Activated CD4-positive, alpha-beta memory T cell treated with anti-CD3 and anti-CD28 coated beads for 36 hours (primary cell): Measurements from ENCODE around the gene ATP5IF1. TPM values are rescaled to one million over a fixed set of nuclear protein-coding genes. Genes with fewer than 3 reads are reported as not detected.

ENCODE experiments used
- CTCF ChIA-PET: fragments of 350-600 bp; sonication (Branson Sonifier 250); formaldehyde crosslinking; loops from one replicate; lab custom pipeline; 2021; ENCODE audit warnings: antibody characterized with exemption, inconsistent platforms; lab: Charles Lee
- POLR2A ChIA-PET: fragments of 350-600 bp; sonication (Branson Sonifier 250); formaldehyde crosslinking; loops from one replicate; lab custom pipeline; 2021; ENCODE audit warnings: antibody characterized with exemption; lab: Charles Lee
- DNase-seq: peaks from one replicate; pipeline ENCODE4 v3.0.0-alpha.2; 2020
- H3K27ac Mint-ChIP-seq: one replicate; pipeline ENCODE4 v1.8.0; 2021; ENCODE audit warnings: mixed read lengths
- H3K27me3 Mint-ChIP-seq: one replicate; pipeline ENCODE4 v1.8.0; 2021; ENCODE audit warnings: mixed read lengths
- H3K36me3 Mint-ChIP-seq: one replicate; pipeline ENCODE4 v1.8.0; 2021; ENCODE audit warnings: mixed read lengths
- H3K4me1 Mint-ChIP-seq: one replicate; pipeline ENCODE4 v1.8.0; 2021; ENCODE audit warnings: low read depth, mixed read lengths
- H3K4me3 Mint-ChIP-seq: one replicate; pipeline ENCODE4 v1.8.0; 2021; ENCODE audit warnings: mild to moderate bottlenecking, mixed read lengths
- H3K9me3 Mint-ChIP-seq: one replicate; pipeline ENCODE4 v1.8.0; 2021; ENCODE audit warnings: mixed read lengths
- intact Hi-C: fragments of 100-400 bp; cut with micrococcal nuclease; formaldehyde crosslinking; loops from one replicate; pipeline ENCODE4 v1.15.1; 2023
- total RNA-seq, 2 experiments: library from RNA; stranded (reverse); gene quantifications; one replicate each; pipeline ENCODE4 v1.2.3, GENCODE V29; 2021

ATP5IF1 gene
- total RNA-seq, 2 experiments from 2014 or later: 174 to 181 TPM

GRCh38 chr1:28239004-28239403 lies 3.1 kb downstream of the ATP5IF1 start:
- ChIA-PET CTCF (no interaction called here), POLR2A (no interaction called here)

GRCh38 chr1:28240024-28240423 lies 4.1 kb downstream of the ATP5IF1 start:
- no peak overlapping the region for H3K4me3 Mint-ChIP-seq
- no peaks in the 10 kb centered on the region for H3K27me3 Mint-ChIP-seq
- ChIA-PET POLR2A (no interaction called here), CTCF (interaction anchor here (1.1 kb wide), 1 partner anchor 119 kb away, joined by 3 read pairs; no protein-coding TSS in a partner anchor)
- no peaks in the 10 kb centered on the region for H3K9me3 Mint-ChIP-seq
- no peak overlapping the region for H3K27ac Mint-ChIP-seq
- H3K36me3 Mint-ChIP-seq: no peaks in the 10 kb centered on the region
- intact Hi-C loops: no loop called here
- peaks cover 25% of the 10 kb centered on the region for H3K4me1 Mint-ChIP-seq
- DNase-seq: no peak

More at GRCh38 chr1:28239004-28239403, 3.1 kb downstream of the ATP5IF1 start:
- Mint-ChIP-seq H3K27me3 (no peaks in the 10 kb centered on the region), H3K27ac (no peak overlapping the region), H3K9me3 (no peaks in the 10 kb centered on the region), H3K4me1 (peaks cover 16% of the 10 kb centered on the region), H3K4me3 (no peak overlapping the region), H3K36me3 (no peaks in the 10 kb centered on the region)
- DNase-seq: no peak
- intact Hi-C loops: no loop called here

GRCh38 chr1:28241638-28242241 lies 5.8 kb downstream of the ATP5IF1 start:
- no peak overlapping the region for H3K27ac Mint-ChIP-seq

GRCh38 chr1:28243685-28244311 lies 7.9 kb downstream of the ATP5IF1 start:
- Mint-ChIP-seq H3K9me3 (no peaks in the 10 kb centered on the region), H3K36me3 (no peaks in the 10 kb centered on the region), H3K27me3 (no peaks in the 10 kb centered on the region), H3K4me1 (peaks cover 44% of the 10 kb centered on the region), H3K27ac (peak overlapping the region; percentile 89), H3K4me3 (no peak overlapping the region)
- no peak for DNase-seq
- POLR2A ChIA-PET: interaction anchor here (1.0 to 3.4 kb wide), 4 partner anchors 7 to 16 kb away, joined by 3 to 34 read pairs (median 4); partner anchors contain the start of genes ATP5IF1 and SESN2
- CTCF ChIA-PET: interaction anchor here (0.6 to 1.5 kb wide), 4 partner anchors 9 to 1012 kb away, joined by 3 to 5 read pairs (median 4); partner anchors contain the start of gene EYA3
- intact Hi-C loops: no loop called here

More at GRCh38 chr1:28241638-28242241, 5.8 kb downstream of the ATP5IF1 start:
- Mint-ChIP-seq H3K4me1 (peaks cover 28% of the 10 kb centered on the region), H3K36me3 (no peaks in the 10 kb centered on the region), H3K27me3 (no peaks in the 10 kb centered on the region), H3K9me3 (no peaks in the 10 kb centered on the region), H3K4me3 (no peak overlapping the region)
- DNase-seq: no peak
- ChIA-PET CTCF (no interaction called here), POLR2A (no interaction called here)
- intact Hi-C loops: no loop called here

GRCh38 chr1:28244549-28245251 lies 8.8 kb downstream of the ATP5IF1 start:
- H3K9me3 Mint-ChIP-seq: no peaks in the 10 kb centered on the region
- H3K4me1 Mint-ChIP-seq: peaks cover 53% of the 10 kb centered on the region
- no peak overlapping the region for H3K4me3 Mint-ChIP-seq
- no peaks in the 10 kb centered on the region for H3K27me3 Mint-ChIP-seq
- intact Hi-C loops: loop anchor here (5.0 kb wide), 2 partner anchors 338 to 403 kb away; partner anchors contain the start of gene RNU11
- H3K36me3 Mint-ChIP-seq: no peaks in the 10 kb centered on the region
- peak overlapping the region; percentile 89 for H3K27ac Mint-ChIP-seq
- CTCF ChIA-PET: interaction anchor here (0.6 to 1.5 kb wide), 3 partner anchors 10 to 156 kb away, joined by 3 to 4 read pairs (median 3); partner anchors contain the start of gene EYA3
- POLR2A ChIA-PET: interaction anchor here (1.2 to 3.4 kb wide), 6 partner anchors 8 to 266 kb away, joined by 3 to 34 read pairs (median 6); partner anchors contain the start of genes ATP5IF1 and SESN2
- no peak for DNase-seq

GRCh38 chr1:28246427-28246832 lies 10.5 kb downstream of the ATP5IF1 start:
- intact Hi-C loops: loop anchor here (1.0 to 5.0 kb wide), 5 partner anchors 10 to 401 kb away; partner anchors contain the start of genes ATP5IF1, RCC1 and RNU11
- H3K4me3 Mint-ChIP-seq: peak overlapping the region; percentile 85
- POLR2A ChIA-PET: interaction anchor here (0.7 to 4.5 kb wide), 15 partner anchors 10 to 456 kb away, joined by 3 to 34 read pairs (median 5); partner anchors contain the start of genes ATP5IF1, EYA3, MED18 and RCC1
- H3K4me1 Mint-ChIP-seq: peaks cover 52% of the 10 kb centered on the region
- CTCF ChIA-PET: interaction anchor here (0.7 to 4.2 kb wide), 3 partner anchors 12 to 155 kb away, joined by 3 to 27 read pairs (median 4); partner anchors contain the start of genes ATP5IF1 and SESN2
- peak overlapping the region; percentile 91 for H3K27ac Mint-ChIP-seq
- H3K9me3 Mint-ChIP-seq: no peaks in the 10 kb centered on the region
- no peaks in the 10 kb centered on the region for H3K27me3 Mint-ChIP-seq
- peak; percentile 31 for DNase-seq
- no peaks in the 10 kb centered on the region for H3K36me3 Mint-ChIP-seq

GRCh38 chr1:28247612-28248272 lies 11.8 kb downstream of the ATP5IF1 start:
- no peak for DNase-seq
- intact Hi-C loops: loop anchor here (1.0 to 5.0 kb wide), 7 partner anchors 12 to 400 kb away; partner anchors contain the start of genes MED18, PHACTR4, RCC1 and RNU11
- Mint-ChIP-seq H3K9me3 (no peaks in the 10 kb centered on the region), H3K4me1 (peaks cover 51% of the 10 kb centered on the region), H3K36me3 (no peaks in the 10 kb centered on the region), H3K4me3 (peak overlapping the region; percentile 85), H3K27me3 (no peaks in the 10 kb centered on the region), H3K27ac (peak overlapping the region; percentile 91)
- ChIA-PET CTCF (interaction anchor here (0.5 to 4.2 kb wide), 28 partner anchors 10 to 629 kb away, joined by 3 to 61 read pairs (median 6); partner anchors contain the start of genes ATP5IF1, EYA3, MED18 and RCC1), POLR2A (interaction anchor here (0.5 to 4.5 kb wide), 7 partner anchors 12 to 400 kb away, joined by 3 to 61 read pairs (median 10); partner anchors contain the start of genes ATP5IF1, MED18, RCC1 and SESN2)

- POLR2A ChIA-PET: interaction anchor here (0.5 to 4.5 kb wide), 12 partner anchors 11 to 400 kb away, joined by 3 to 61 read pairs (median 7); partner anchors contain the start of genes ATP5IF1, EYA3, MED18 and RCC1
- Mint-ChIP-seq H3K4me1 (peaks cover 46% of the 10 kb centered on the region), H3K27me3 (no peaks in the 10 kb centered on the region), H3K27ac (peak overlapping the region; percentile 91), H3K4me3 (peak overlapping the region; percentile 85), H3K36me3 (no peaks in the 10 kb centered on the region), H3K9me3 (no peaks in the 10 kb centered on the region)
- intact Hi-C loops: loop anchor here (1.0 to 5.0 kb wide), 5 partner anchors 11 to 399 kb away; partner anchors contain the start of genes MED18, PHACTR4, RNU11 and SESN2
- DNase-seq: peak; percentile 92
- CTCF ChIA-PET: interaction anchor here (0.6 to 4.2 kb wide), 46 partner anchors 9 to 629 kb away, joined by 3 to 61 read pairs (median 4); partner anchors contain the start of genes ATP5IF1, EYA3, MED18 and RCC1
Measured at GRCh38 chr1:28248273-28249012, 12.5 kb downstream of the ATP5IF1 start.

- H3K9me3 Mint-ChIP-seq: no peaks in the 10 kb centered on the region
Measured at GRCh38 chr1:28249013-28249865, 13.3 kb downstream of the ATP5IF1 start.

More at GRCh38 chr1:28249013-28249865, 13.3 kb downstream of the ATP5IF1 start:
- peak overlapping the region; percentile 85 for H3K4me3 Mint-ChIP-seq
- no peaks in the 10 kb centered on the region for H3K36me3 Mint-ChIP-seq
- CTCF ChIA-PET: interaction anchor here (0.6 to 4.2 kb wide), 45 partner anchors 9 to 628 kb away, joined by 3 to 61 read pairs (median 4); partner anchors contain the start of genes ATP5IF1, MED18, RCC1 and SESN2
- DNase-seq: peak; percentile 56
- peak overlapping the region; percentile 91 for H3K27ac Mint-ChIP-seq
- H3K4me1 Mint-ChIP-seq: peaks cover 40% of the 10 kb centered on the region
- no peaks in the 10 kb centered on the region for H3K27me3 Mint-ChIP-seq
- POLR2A ChIA-PET: interaction anchor here (0.5 to 4.5 kb wide), 13 partner anchors 10 to 907 kb away, joined by 3 to 61 read pairs (median 6); partner anchors contain the start of genes ATP5IF1, EYA3, MED18 and RCC1
- intact Hi-C loops: loop anchor here (5.0 kb wide), 2 partner anchors 333 to 398 kb away; partner anchors contain the start of gene RNU11
